Activated CD8-positive, alpha-beta memory T cell treated with anti-CD3 and anti-CD28 coated beads, Interleukin-2, amount 50 U/mL, for 4 hours (primary cell): ENCODE data around the gene STPG2.
"Not testable (repeated sequence)": the region's sequence is repeated elsewhere in the genome, so short reads cannot be mapped to it uniquely, and the experiment has no call there.

Source experiments
- DNase-seq: peaks from one replicate; pipeline ENCODE4 v3.0.0-alpha.2; 2020

The STPG2 gene

DNA sequence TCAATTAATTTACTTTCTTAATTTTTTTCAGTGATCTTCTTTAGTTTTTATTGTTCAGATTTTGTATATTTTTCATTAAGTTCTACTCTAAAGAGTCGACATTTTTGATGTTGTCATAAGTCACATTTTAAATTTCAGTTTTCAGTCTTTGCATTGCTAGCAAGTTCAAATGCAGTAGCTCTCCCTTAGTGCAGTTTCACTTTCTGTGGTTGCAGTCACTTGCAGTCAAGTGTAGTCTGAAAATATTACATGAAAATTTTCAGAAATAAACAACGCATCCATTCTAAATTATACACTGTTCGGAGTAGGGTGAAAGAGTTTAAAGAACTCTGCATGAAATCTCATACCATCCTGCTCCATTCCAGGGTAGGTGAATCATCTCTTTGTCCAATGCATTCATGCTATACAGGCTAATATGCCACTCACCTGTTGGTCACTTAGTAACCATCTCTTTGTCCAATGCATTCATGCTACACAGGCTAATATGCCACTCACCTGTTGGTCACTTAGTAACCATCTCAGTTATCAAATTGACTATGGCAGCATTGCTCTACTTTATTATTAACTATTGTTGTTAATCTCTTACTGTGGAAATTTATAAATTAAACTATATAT is 356.9 kb downstream of the STPG2 start:
- no peak for DNase-seq

DNA sequence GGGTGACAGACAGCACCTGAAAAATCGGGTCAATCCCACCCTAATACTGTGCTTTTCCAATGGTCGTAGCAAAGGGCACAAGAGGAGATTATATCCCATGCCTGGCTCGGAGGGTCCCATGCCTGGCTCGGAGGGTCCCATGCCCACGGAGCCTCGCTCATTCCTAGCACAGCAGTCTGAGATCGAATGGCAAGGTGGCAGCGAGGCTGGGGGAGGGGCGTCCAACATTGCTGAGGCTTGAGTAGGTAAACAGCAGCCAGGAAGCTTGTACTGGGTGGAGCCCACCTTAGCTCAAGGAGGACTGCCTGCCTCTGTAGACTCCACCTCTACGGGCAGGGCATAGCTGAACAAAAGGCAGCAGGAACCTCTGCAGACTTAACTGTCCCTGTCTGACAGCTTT is 365.1 kb downstream of the STPG2 start:
- no peak for DNase-seq

DNA sequence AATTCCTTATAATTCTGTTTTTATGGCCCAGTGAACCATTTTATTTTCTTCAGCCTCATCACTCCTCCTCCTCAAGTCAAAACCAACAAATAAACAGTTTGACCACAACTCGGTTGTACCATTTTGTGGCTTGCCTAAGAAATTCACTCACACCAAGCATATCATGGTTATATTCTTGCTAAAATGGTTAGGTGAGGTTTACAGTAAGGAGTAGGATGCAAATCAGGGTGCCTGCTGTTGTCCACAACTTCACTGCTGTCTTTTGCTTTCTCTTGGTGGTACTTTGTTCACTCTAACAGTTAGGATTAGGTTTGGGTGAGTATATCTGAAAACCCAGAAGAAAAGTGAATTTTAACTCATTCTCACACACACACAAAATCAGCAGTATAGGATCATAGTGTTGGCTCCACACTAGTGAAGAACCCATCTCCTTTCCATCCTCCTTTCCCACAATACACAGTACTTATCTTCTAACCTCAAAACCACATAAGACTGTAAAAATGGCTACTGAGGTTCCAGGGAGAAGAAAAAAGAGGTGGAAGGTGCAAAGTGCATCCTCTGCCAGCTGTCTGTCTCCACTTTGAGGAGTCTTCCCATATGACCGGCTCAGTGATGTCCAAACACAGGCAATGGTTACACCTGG is 368.8 kb downstream of the STPG2 start:
- DNase-seq: no peak

DNA sequence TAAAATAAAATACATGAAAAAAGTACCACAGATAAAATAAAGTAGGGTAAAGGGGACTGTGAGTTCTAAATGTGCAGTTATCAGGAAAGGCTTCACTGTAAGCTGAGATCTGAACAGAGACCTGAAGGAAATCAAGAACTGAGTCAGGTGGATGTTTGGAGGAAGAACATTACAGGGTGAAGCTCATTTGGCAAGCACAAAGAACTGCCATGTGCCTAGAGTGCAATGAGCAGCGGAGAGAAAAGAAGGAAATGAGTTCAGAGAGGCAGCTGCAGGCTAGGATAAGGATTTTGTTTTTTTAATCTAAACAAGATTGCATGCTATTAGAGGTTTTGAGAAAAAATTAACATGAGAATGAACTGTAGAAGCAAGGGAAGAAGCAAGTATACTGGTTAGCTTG is 373.1 kb downstream of the STPG2 start:
- no peak for DNase-seq

DNA sequence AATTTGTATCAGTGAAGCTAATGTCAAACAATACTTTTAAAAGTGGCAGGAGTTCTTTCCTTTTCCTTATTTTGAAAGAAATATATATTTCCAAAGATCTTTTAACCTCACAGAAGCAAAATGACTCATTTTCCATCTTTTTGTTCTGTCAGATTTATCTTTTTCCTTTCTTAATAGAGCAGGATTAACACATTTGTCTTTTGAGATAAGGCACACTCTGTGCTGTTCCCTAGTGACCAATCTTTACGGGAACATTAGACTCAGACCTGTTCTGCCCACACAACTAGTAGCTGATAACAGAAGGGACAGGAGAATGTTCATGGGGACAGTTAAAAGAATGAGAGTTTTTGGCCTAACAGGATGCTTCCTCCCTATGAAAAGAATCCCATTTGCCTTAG is 381.2 kb downstream of the STPG2 start:
- no peak for DNase-seq

DNA sequence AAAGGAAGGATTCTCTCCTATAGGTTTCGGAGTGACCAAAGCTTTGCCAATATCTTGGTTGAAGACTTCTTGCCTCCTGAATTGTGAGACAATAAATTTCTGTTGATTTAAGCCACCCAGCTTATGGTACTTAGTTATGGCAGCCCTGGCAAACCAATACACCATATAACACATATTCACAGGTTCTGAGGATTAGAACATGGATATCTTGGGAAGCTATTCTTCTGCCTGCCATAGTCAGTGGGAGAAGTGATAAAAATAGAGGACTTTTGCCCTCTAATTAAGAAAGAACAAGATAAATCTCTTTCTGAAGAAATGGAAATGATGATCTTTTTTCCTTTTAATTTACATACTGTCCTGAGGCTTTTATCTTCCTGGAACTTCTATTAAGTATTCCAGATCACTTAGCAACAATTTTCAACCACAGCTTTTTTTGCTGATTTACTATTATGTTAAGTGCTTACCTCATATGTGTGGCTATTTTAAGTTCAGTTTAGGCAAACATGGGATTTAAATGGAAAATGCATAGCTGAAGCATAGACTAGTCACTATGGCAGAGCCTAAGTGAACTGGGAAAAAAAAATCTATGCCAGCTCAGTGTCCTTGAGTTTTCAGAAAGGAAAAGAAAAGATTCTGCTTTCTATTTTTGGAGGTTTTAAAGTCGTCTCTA is 381.7 kb downstream of the STPG2 start:
- DNase-seq: no peak

DNA sequence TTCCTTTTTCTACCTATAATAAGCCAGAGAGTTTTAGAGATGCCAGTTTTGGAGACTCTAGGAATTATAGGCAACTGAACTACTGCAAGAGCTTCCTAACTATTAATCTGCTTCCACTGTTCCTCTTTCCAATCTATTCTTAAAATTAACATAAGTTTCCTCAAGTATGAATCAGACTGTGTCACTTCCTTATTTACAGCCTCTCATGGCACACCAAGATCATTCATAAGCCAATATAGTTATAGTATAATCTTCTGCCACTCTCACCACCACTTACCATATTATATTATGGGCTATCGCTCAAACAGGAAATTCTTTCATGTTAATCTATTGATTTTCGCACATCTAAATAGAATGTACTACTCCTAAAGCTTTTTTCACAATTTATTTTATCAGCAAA is 383.5 kb downstream of the STPG2 start:
- DNase-seq: no peak

DNA sequence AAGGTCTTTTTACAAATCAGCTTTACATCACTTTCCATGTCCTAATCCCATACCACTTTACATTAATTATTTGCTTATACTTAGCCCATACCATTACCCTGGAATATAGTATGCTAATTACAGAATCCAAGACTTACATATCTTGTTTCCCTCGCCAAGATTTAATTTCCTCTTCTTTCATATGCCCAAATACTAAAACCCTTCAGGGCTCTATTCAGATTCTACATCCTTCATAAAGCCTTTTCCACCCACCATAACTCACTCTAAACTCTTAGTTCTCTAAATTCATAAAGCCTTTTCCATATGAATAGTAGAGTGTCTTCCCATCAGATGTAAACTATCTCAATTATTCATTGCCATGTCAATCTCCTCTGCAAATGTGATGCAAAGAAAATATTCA is 390.7 kb downstream of the STPG2 start:
- no peak for DNase-seq

DNA sequence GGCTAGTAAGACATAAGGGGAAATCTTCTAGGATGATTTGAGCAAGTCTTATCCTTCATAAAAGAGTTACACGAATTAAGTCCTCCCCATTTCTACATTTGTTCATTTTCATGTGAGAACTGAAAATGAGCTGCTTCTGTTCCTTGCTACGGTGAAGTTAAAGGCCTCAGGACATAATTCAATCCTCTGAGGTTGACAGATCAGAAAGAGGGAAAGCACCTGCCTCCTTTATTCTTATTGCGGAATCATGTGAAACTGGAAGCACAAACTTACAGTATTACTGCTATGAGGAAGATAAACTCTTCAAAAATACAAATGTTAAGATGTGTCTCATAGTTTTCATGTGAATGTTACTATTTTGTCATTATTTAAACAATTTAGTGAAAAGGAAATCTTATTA is 395.3 kb downstream of the STPG2 start:
- no peak for DNase-seq

DNA sequence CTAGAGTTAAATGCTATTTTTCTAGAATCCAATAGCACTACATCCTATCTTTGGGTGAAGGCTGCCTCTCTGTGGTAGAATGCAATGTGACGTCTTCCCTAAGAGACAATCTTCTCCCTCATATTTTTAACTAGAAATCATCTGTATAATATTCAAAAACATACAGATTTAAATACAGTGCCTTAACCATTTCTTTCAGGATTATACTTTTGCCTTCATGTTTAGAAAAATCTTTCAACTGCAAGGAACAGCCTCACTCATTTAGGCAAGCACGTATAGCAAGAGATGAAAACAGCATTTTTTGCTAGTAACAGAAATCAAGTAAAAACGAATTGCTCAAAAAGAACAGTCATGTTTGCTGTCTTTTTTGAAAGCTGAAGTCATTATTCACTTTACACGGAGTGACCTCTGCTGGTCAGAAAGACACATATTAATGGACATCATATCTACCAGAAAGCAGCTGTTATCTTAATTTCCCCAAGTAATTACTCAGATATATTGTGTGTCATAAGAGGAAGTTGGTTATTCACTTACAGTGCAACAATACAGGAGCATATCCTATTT is 422.3 kb downstream of the STPG2 start:
- DNase-seq: no peak

DNA sequence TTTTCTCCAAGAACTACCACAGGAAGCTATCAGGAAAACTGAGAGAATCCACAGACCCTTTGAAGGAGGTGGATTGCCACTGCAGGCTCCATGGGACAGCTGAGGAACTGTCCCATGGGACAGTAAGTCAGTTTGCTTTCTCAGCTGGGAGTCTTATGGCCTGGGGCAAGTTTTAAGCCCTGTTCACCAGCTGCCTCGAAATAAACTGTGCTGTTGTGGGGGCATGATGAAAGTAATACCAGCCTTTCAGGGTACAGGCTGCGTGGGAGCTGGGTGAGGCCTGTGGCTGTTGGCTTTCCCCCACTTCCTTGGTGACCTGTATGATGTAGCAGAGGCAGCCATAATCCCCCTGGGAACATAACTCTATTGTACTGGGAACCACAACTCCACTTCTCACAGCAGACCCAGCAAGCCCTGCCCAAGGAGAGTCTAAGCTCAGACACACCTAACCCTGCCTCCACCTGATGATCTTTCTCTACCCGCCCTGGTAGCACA is 452.1 kb downstream of the STPG2 start:
- no peak for DNase-seq

DNA sequence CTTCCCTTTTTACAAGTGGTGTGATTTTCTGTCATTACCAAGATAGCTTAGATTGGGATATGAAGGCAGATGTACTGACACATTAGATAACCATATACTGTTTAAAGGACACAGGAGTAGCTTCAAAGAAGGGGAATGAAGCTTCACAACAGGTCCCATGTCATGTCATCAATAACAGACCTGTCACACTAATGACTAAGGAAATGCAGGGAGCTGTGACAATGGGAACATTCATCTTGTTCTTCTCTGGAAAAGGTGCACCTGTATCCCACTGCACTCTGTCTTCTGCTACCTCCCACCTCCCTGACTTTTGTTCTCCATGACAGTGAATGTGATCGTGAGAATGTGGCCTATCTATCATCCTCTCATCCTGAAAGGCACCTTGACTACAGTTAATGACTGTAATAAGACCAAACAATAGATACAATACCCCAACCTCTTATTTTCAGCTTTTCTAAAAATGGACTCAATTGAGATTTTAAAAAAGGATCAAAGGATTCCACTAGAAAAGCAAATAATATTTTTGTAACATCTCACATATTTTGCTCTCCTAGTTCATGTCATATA is 472.5 kb downstream of the STPG2 start:
- DNase-seq: no peak

DNA sequence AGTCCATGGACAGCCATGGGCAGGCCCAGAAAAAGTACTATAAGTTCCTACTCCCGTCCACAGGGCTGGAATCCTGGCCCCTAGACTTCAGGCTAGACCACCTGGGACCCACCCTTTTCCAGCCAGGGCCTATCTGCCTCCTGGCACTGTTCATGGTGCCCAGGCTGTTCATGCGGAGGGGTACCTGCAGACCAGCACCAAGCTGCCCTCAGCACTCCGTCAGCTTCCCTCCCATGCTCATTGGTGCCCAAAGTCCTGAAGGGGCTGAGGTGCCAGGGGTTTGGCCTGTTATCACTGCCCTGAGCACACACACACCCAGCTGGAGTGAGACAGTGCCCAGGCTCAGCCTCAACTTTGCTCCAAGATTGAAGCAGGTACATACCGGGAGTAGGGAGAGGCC is 477.7 kb downstream of the STPG2 start:
- no peak for DNase-seq

DNA sequence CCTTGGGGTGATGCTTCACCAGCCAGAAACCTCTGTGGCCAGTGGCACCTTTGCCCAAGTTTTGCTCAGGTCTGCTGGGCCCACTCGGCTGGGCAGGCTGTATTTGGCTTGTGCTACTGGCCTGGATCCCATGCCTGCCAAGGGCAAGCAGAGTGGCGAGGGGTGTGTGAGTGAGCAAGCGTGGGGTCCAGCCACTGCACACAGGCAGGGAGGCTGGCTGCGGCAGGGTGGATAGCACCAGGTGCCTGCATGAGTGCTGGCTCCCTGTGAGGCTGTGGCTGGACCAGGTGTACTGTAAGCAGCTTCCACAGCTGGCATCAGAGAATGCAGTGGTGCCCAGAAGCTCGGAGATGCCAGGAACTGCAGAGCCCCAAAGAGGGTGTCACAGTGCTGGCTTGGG is 478.5 kb downstream of the STPG2 start:
- DNase-seq: no peak

DNA sequence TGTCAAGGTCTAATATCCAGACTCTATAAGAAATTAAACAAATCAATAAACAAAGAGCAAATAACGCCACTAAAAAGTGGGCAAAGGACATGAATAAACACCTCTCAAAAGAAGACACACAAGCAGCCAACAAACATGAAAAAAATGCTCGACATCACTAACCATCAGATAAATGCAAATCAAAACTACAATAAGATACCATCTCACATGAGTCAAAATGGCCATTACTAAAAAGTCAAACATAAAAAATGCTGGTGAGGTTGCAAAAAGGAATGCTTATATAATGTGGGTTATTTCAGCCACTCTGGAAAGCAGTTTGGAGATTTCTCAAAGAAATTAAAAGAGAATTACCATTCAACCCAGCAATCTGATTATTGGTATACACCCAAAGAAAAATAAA is 481.1 kb downstream of the STPG2 start:
- no peak for DNase-seq

DNA sequence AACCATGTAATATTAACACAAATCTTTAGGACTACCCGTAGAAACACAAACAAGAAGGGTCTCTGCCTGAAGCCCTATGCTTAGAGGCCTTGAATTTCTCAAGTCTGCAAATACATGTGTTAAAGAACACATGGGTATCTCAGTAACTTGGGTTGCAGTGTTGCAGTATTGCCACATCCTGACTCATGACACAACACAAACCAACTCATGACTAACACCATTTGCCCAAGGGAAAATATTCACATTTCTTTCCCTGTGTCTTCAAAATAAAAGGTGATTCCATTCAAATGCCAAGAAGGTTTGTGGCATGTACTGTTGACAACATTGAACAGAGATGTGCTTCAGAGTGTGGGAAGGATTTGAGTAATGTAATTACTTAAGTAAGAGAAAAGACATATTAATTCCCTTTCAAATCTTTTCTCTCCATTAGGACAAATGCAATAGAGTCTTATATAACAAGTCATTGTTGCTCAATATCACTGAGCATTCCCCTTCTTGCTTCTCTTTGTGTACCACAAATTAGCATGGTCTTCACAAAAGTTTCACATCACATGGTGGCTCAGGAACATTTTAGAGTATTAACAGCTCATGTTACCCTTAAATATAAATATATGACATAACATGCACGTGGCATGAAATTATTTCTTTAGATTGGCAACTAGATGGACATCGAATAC is 487.1 kb downstream of the STPG2 start:
- no peak for DNase-seq

DNA sequence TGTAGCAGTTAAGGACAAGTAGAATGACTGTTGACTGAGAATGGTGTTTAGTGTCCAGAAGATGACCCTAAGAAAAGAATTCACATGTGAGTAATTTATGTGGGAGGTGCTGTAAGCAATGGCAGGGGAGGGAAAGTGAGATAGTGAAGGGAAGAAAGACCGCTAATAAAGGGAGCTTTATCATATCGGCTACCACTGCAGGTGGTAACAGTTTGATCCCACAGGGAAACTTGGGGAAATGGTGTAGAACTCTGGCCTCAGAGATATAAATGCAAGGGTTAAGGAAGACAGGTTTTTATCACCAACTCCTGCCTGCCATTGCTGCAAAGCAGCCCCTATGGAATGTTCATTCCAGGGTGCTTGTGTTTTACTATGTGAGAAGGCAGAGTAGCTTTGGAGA is 489.6 kb downstream of the STPG2 start:
- DNase-seq: no peak

DNA sequence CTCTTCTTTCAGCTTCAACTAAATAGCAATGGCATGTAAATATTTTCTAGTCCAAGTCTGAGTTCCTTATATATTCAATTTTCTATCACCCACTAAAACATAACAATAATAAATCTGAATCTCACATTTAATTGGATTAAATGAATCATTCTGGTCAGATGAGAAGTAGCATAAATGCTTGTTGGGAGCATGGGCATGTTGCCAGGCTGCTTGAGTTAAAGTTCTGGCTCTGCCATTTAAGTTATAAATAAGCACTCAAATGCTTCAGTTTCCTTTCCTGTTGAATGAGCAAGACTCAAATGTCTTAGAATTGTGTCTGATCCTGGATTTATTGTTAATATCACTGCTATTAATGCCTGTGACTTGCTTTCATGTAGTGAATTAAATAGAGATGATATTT is 496.3 kb downstream of the STPG2 start:
- DNase-seq: no peak

DNA sequence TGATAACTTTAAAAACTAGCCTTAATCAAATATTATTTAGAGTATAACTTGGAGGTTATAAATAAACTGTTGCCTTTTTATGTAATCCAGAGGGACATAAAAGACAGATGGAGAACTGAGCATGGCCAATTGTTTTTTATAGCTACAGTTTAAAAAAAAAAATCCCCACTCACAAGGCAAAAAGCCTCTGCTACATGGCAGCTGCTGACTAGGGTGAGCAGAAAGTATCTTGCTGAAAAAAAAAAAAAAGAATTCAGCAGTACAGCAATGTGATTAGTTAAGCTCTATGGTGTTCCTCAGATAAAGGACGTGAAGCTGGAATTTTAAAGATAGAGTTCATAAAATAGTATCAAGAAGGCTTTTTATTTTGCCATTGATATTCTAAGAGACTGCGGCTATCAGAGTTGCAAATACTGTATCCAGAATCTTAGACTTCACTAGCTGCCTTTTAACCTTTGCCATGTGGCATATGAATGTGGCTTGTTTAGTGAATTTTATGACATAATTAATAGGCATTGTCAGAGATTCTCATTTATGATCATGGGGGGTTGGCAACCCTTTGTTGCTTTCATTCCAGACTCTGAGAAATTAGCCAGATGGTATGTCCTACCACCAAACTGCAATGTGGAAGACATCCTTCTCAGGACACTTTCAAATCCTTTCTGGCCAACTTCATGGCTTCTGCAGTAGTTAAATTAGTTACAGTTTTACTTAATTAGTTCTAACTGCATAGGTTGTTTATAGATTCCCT is 498.0 kb downstream of the STPG2 start:
- no peak for DNase-seq

DNA sequence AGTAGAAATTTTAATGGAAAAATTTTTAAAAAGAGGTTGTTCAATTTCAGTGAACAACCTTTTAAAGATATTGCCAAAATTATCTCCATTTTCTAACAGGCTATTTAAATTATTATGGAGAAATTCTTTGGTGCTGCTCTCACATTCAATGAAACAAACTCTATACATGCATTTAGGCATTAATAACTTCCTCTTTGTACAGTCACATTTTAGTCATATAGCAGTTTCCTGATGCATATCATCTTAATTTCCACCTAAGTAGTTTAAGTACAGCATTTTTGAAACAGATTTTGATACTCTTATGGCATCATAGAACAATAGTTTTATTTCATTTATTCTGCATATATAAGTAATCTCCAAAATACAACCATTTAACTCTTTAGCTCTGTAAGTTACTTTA is 500.1 kb downstream of the STPG2 start:
- no peak for DNase-seq

DNA sequence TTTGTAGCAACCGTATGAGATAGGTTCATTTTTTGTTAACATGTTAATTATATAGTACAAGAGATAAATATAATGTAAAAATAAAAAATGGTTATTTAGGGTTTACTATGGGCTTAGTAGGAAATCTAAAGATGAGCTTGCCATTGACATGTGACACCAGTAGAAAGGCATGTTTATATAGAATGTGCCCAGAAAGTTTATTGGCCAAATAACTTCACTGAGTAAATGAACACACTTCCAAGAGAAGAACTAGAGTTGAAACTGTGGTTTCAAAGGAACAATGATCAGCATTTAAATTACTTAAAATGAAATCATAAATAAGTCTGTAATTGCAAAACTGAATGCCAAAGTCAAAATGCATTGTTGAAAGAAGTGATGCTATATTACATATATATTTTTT is 503.3 kb downstream of the STPG2 start:
- DNase-seq: no peak

DNA sequence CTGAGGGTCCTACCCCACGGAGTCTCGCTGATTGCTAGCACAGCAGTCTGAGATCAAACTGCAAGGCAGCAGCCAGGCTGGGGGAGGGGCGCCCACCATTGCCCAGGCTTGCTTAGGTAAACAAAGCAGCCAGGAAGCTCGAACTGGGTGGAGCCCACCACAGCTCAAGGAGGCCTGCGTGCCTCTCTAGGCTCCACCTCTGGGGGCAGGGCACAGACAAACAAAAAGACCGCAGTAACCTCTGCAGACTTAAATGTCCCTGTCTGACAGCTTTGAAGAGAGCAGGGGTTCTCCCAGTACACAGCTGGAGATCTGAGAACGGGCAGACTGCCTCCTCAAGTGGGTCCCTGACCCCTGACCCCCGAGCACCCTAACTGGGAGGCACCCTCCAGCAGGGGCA is 509.4 kb downstream of the STPG2 start:
- DNase-seq: not testable (repeated sequence)

DNA sequence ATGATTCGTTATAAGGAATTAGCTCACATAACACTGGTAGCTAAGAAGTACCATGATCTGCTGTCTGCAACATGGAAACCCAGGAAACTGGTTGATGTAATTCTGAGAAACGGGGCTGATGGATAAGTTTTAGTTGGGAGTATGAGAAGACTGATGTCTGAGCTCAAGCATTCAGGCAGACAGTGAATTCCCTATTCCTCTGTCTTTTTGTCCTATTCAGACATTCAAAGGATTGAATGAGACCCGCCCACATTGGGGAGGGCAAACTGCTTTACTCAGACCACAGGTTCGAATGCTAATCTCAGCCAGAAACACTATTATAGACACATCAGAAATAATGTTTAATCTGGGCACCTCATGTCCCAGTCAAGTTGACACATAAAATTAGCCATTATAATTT is 515.5 kb downstream of the STPG2 start:
- no peak for DNase-seq
